ENCODE data around the gene NIPA2.

DNA sequence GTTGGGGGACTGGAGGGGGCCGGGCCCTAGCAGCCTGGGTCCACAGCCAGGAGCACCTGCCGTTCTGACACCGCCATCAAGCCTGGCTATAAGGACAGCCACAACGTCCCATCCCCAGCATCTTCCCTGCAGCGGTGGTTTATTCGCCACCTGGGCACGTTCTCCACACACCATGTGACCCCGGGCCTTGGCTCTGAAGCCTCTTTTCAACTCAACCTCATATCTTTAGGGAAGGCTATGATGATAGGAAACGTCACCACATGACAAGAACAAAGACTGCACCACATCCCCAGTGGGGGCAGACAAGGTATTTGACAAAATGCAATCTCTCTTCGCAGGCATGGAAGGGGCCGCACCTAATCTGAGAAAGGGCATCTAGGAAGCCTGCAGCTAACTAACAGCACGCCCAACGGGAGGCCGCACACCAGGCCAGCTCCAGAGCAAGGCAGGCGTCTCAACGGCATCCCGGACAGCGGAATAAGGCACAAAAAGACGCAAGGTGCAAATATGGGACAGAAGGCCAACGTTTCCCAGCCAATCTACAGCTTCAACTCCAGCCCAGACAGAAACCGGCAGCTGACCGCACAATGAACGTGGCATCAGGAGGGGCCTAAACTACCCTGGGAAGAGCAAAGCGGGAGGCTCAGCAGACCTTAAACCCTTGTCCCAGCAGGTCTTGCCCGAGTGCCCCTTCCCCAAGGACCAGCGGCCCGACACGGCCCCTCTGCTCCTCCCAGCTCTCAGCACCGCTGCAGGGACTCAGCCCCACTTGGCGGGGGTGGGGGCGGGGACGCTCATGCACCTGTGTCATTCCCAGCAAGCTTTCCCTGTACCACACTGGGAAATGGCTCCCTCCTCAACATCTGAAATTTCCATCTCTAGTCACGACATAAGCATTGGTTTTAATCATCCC lies 41.9 kb downstream of the NIPA2 start:
- TF ChIP-seq, protein P1, sequence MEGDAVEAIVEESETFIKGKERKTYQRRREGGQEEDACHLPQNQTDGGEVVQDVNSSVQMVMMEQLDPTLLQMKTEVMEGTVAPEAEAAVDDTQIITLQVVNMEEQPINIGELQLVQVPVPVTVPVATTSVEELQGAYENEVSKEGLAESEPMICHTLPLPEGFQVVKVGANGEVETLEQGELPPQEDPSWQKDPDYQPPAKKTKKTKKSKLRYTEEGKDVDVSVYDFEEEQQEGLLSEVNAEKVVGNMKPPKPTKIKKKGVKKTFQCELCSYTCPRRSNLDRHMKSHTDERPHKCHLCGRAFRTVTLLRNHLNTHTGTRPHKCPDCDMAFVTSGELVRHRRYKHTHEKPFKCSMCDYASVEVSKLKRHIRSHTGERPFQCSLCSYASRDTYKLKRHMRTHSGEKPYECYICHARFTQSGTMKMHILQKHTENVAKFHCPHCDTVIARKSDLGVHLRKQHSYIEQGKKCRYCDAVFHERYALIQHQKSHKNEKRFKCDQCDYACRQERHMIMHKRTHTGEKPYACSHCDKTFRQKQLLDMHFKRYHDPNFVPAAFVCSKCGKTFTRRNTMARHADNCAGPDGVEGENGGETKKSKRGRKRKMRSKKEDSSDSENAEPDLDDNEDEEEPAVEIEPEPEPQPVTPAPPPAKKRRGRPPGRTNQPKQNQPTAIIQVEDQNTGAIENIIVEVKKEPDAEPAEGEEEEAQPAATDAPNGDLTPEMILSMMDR (IDR thresholded peaks at IDR 0.05; ENCODE audit: low read depth, low read length, missing input control), result no peak
- TF ChIP-seq YY1 (IDR thresholded peaks at IDR 0.05) (no peak), TAF1 (conservative IDR thresholded peaks at IDR 0.05) (no peak), SP1 (IDR thresholded peaks at IDR 0.05) (no peak)
- TF ChIP-seq, protein P2, sequence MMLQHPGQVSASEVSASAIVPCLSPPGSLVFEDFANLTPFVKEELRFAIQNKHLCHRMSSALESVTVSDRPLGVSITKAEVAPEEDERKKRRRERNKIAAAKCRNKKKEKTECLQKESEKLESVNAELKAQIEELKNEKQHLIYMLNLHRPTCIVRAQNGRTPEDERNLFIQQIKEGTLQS (IDR thresholded peaks at IDR 0.05), result no peak
- TF ChIP-seq, protein P3, sequence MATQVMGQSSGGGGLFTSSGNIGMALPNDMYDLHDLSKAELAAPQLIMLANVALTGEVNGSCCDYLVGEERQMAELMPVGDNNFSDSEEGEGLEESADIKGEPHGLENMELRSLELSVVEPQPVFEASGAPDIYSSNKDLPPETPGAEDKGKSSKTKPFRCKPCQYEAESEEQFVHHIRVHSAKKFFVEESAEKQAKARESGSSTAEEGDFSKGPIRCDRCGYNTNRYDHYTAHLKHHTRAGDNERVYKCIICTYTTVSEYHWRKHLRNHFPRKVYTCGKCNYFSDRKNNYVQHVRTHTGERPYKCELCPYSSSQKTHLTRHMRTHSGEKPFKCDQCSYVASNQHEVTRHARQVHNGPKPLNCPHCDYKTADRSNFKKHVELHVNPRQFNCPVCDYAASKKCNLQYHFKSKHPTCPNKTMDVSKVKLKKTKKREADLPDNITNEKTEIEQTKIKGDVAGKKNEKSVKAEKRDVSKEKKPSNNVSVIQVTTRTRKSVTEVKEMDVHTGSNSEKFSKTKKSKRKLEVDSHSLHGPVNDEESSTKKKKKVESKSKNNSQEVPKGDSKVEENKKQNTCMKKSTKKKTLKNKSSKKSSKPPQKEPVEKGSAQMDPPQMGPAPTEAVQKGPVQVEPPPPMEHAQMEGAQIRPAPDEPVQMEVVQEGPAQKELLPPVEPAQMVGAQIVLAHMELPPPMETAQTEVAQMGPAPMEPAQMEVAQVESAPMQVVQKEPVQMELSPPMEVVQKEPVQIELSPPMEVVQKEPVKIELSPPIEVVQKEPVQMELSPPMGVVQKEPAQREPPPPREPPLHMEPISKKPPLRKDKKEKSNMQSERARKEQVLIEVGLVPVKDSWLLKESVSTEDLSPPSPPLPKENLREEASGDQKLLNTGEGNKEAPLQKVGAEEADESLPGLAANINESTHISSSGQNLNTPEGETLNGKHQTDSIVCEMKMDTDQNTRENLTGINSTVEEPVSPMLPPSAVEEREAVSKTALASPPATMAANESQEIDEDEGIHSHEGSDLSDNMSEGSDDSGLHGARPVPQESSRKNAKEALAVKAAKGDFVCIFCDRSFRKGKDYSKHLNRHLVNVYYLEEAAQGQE (IDR thresholded peaks at IDR 0.05), result no peak
- TF ChIP-seq, protein P4, sequence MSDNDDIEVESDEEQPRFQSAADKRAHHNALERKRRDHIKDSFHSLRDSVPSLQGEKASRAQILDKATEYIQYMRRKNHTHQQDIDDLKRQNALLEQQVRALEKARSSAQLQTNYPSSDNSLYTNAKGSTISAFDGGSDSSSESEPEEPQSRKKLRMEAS (IDR thresholded peaks at IDR 0.05), result no peak
